Spleen (tissue), 7 donors: Measurements from ENCODE around the gene FAM107A.

Source experiments
- CTCF ChIP-seq, 11 experiments: fragments of 200-600 bp in 7 of 11; fragments of 450-650 bp in 4 of 11; sonication (generic) in 4 of 11; IDR thresholded peaks in 8 of 11; conservative IDR thresholded peaks in 3 of 11; 1 replicate in 7 of 11; 2 replicates in 4 of 11; pipeline versions ENCODE4 v1.4.0 to v1.8.0; 2016 to 2021; ENCODE audit warnings: antibody characterized with exemption in 11 of 11, inconsistent platforms in 4 of 11, mild to moderate bottlenecking in 1 of 11
- POLR2A ChIP-seq, 3 donors: fragments of 450-650 bp; IDR thresholded peaks; one replicate each; pipeline ENCODE4 v1.5.1; 2017; ENCODE audit warnings: antibody characterized with exemption in 3 of 3, mild to moderate bottlenecking in 1 of 3
- donor health status: DM: no; HTN: no; CAD: no; lungs with moderate emphysema.
- donor health status: DM: no; HTN: no; CAD: no.
- donor health status: DM: no; HTN: no; CAD: no.

- TF ChIP-seq POLR2A (IDR thresholded peaks at IDR 0.05) (no peak), CTCF (IDR thresholded peaks at IDR 0.05 in 8 of 11, conservative IDR thresholded peaks at IDR 0.05 in 3 of 11) (no peak)
Measured at GRCh38 chr3:58557491-58557890, 19.7 kb downstream of the FAM107A start.
